Ascending aorta (tissue), 2 donors: ENCODE results near the gene DPYSL4. TPM values are rescaled to one million over a fixed set of nuclear protein-coding genes. Genes with fewer than 3 reads are reported as not detected.
"Not testable (repeated sequence)": the region's sequence is repeated elsewhere in the genome, so short reads cannot be mapped to it uniquely, and the experiment has no call there.

Experiments
- DNase-seq, 2 donors: peaks; one replicate each; pipeline ENCODE4 v3.0.0-alpha.2; 2019; ENCODE audit warnings: low spot score in 2 of 2
- H3K27ac ChIP-seq, 2 donors: fragments of 200-600 bp; sonication (generic); one replicate each; pipeline ENCODE4 v1.5.1; 2016 to 2017; ENCODE audit warnings: mild to moderate bottlenecking in 1 of 2
- H3K27me3 ChIP-seq: fragments of 200-600 bp; sonication (generic); one replicate; pipeline ENCODE4 v1.5.1; 2017
- H3K36me3 ChIP-seq, 2 donors: fragments of 200-600 bp; sonication (generic); one replicate each; pipeline ENCODE4 v1.5.1; 2016
- H3K4me1 ChIP-seq, 2 donors: fragments of 200-600 bp; sonication (generic); one replicate each; pipeline ENCODE4 v1.5.1; 2016 to 2017; ENCODE audit warnings: mild to moderate bottlenecking in 1 of 2
- H3K4me3 ChIP-seq, 2 donors: fragments of 200-600 bp; sonication (generic); one replicate each; pipeline ENCODE4 v1.5.1; 2016 to 2017; ENCODE audit warnings: mild to moderate bottlenecking in 1 of 2
- H3K9me3 ChIP-seq, 2 donors: fragments of 200-600 bp; sonication (generic); one replicate each; pipeline ENCODE4 v1.5.1; 2016
- intact Hi-C: fragments of 100-400 bp; cut with DNase I; formaldehyde crosslinking; loops from one replicate; pipeline ENCODE4 v1.15.1; 2023
- total RNA-seq: library from RNA; depleted of rRNA; stranded (reverse); fragments of >200 nt; gene quantifications from one replicate; pipeline ENCODE4 v1.1.0, GENCODE V29; 2016
- TF ChIP-seq, protein P1 (sequence below), 3 experiments: fragments of 200-600 bp in 2 of 3; fragments of 450-650 bp in 1 of 3; sonication (generic) in 2 of 3; IDR thresholded peaks; one replicate each; pipeline ENCODE4 v1.5.1; 2016 to 2019; ENCODE audit warnings: antibody characterized with exemption in 3 of 3, mild to moderate bottlenecking in 1 of 3, moderate library complexity in 1 of 3

DPYSL4 gene
- total RNA-seq, 1 donor from 2014 or later = not detected

DNA sequence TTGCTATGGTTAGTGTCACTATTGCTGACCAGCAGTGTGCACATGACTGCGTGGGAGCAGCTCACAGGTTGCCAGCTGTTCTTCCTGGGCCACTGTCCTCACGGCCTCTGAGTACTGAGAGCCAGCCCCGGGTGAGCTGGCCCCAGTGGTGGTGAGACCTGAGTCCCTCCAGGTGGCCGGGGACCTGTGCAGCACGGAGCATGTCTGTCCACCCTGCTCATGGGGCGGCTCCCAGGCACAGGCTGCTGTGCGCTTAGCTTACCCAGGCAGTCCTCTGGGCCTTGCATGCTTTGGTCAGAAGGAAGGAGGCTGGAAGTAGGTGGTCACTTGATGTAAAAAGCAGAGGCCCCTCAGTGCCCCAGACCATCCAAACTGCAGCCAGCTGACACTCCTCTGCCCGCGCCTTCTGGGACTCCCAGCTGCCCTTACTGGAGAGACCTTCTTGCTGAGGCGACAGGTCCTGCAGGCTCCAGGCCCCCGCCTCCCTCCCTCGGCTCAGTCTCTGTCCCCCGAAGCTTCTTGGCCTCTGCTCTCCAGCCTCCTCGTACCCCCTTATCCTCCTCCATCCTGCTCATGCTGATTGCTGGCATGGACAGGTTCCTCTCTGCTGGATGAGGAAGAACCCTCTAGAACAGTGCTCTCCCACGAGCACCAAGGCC, 30.9 kb upstream of the DPYSL4 start:
- intact Hi-C loops = no loop called here
- Histone ChIP-seq H3K4me3 (no peak overlapping the region), H3K9me3 (no peaks in the 10 kb centered on the region), H3K27me3 (no peaks in the 10 kb centered on the region), H3K36me3 (no peaks in the 10 kb centered on the region), H3K4me1 (no peaks in the 10 kb centered on the region), H3K27ac (no peak overlapping the region)
- TF ChIP-seq, protein P1, sequence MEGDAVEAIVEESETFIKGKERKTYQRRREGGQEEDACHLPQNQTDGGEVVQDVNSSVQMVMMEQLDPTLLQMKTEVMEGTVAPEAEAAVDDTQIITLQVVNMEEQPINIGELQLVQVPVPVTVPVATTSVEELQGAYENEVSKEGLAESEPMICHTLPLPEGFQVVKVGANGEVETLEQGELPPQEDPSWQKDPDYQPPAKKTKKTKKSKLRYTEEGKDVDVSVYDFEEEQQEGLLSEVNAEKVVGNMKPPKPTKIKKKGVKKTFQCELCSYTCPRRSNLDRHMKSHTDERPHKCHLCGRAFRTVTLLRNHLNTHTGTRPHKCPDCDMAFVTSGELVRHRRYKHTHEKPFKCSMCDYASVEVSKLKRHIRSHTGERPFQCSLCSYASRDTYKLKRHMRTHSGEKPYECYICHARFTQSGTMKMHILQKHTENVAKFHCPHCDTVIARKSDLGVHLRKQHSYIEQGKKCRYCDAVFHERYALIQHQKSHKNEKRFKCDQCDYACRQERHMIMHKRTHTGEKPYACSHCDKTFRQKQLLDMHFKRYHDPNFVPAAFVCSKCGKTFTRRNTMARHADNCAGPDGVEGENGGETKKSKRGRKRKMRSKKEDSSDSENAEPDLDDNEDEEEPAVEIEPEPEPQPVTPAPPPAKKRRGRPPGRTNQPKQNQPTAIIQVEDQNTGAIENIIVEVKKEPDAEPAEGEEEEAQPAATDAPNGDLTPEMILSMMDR (IDR thresholded peaks at IDR 0.05) = no peak
- no peak for DNase-seq

DNA sequence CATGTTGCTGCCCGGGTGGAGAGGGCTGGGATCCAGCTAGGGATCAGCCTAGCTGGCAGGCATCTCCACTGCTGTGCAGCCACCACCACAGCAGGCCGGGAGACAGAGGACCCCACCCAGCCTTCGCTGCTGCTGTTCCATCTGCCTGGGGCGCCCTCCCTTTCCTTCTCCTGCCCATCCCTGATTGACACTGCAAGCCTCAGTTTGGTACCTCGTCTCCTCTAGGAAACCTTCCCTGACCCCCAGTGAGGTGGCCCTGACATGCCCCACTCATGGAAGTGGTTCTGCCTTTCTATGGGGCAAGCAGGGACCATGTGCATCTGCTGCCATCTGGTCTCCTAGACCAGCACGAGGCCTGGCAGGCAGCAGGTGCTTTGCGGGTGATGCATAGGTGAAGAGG, 30.4 kb upstream of the DPYSL4 start:
- intact Hi-C loops = no loop called here
- TF ChIP-seq, protein P1 (IDR thresholded peaks at IDR 0.05) = no peak
- Histone ChIP-seq H3K27me3 (no peaks in the 10 kb centered on the region), H3K36me3 (no peaks in the 10 kb centered on the region), H3K27ac (no peak overlapping the region), H3K4me3 (no peak overlapping the region), H3K4me1 (no peaks in the 10 kb centered on the region), H3K9me3 (no peaks in the 10 kb centered on the region)
- DNase-seq = no peak

DNA sequence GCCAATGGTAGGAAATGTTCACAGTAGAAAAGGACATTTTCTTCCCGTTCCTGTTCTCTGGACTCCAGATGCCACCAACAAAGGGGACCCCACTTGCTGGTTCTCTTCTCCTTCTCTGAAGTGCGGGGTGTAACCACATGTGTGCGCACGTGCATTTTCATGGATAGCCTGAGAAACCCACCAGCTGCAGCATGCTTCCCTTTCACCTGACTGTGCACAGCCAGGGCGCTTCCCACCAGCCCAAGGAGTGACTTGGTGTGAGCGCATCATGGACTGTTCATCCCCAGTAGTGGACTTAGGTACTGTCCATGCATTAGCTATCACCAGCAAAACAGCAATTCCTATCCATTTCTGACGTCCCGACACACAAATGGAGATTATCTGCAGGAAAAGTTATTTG, 29.6 kb upstream of the DPYSL4 start:
- DNase-seq = no peak
- intact Hi-C loops = no loop called here
- Histone ChIP-seq H3K4me3 (no peak overlapping the region), H3K36me3 (no peaks in the 10 kb centered on the region), H3K4me1 (peaks cover 0 to 2% of the 10 kb centered on the region in 2 donors), H3K27ac (no peak overlapping the region), H3K27me3 (no peaks in the 10 kb centered on the region), H3K9me3 (no peaks in the 10 kb centered on the region)
- TF ChIP-seq, protein P1 (IDR thresholded peaks at IDR 0.05) = no peak

GRCh38 chr10:132158122-132158741, 28.5 kb upstream of the DPYSL4 start:
- Histone ChIP-seq H3K27ac (no peak overlapping the region), H3K36me3 (no peaks in the 10 kb centered on the region), H3K27me3 (no peaks in the 10 kb centered on the region), H3K9me3 (no peaks in the 10 kb centered on the region), H3K4me1 (peaks cover 0 to 3% of the 10 kb centered on the region in 2 donors), H3K4me3 (no peak overlapping the region)
- intact Hi-C loops = no loop called here
- DNase-seq = no peak
- TF ChIP-seq, protein P1 (IDR thresholded peaks at IDR 0.05) = no peak

GRCh38 chr10:132158823-132159222, 27.9 kb upstream of the DPYSL4 start:
- Histone ChIP-seq H3K4me1 (peaks cover 0 to 3% of the 10 kb centered on the region in 2 donors), H3K27ac (no peak overlapping the region), H3K4me3 (no peak overlapping the region), H3K27me3 (no peaks in the 10 kb centered on the region), H3K9me3 (no peaks in the 10 kb centered on the region), H3K36me3 (no peaks in the 10 kb centered on the region)
- TF ChIP-seq, protein P1 (IDR thresholded peaks at IDR 0.05) = no peak
- intact Hi-C loops = no loop called here
- DNase-seq = no peak

GRCh38 chr10:132159302-132160230, 27.2 kb upstream of the DPYSL4 start:
- intact Hi-C loops, H3K27ac ChIP-seq, DNase-seq, H3K4me3 ChIP-seq, H3K4me1 ChIP-seq, H3K9me3 ChIP-seq, H3K27me3 ChIP-seq, H3K36me3 ChIP-seq: not testable (repeated sequence)

DNA sequence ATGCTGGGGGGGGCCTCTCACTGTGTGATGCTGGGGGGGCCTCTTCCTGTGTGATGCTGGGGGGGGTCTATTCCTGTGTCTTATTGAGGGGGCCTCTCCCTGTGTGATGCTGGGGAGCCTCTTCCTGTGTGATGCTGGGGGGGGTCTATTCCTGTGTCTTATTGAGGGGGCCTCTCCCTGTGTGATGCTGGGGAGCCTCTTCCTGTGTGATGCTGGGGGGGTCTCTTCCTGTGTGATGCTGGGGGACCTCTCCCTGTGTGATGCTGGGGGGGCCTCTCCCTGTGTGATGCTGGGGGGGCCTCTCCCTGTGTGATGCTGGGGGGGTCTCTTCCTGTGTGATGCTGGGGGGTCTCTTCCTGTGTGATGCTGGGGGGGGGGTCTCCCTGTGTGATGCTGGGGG, 26.5 kb upstream of the DPYSL4 start:
- H3K4me3 ChIP-seq, H3K27me3 ChIP-seq, DNase-seq, H3K9me3 ChIP-seq, H3K4me1 ChIP-seq, H3K36me3 ChIP-seq, intact Hi-C loops, H3K27ac ChIP-seq: not testable (repeated sequence)

DNA sequence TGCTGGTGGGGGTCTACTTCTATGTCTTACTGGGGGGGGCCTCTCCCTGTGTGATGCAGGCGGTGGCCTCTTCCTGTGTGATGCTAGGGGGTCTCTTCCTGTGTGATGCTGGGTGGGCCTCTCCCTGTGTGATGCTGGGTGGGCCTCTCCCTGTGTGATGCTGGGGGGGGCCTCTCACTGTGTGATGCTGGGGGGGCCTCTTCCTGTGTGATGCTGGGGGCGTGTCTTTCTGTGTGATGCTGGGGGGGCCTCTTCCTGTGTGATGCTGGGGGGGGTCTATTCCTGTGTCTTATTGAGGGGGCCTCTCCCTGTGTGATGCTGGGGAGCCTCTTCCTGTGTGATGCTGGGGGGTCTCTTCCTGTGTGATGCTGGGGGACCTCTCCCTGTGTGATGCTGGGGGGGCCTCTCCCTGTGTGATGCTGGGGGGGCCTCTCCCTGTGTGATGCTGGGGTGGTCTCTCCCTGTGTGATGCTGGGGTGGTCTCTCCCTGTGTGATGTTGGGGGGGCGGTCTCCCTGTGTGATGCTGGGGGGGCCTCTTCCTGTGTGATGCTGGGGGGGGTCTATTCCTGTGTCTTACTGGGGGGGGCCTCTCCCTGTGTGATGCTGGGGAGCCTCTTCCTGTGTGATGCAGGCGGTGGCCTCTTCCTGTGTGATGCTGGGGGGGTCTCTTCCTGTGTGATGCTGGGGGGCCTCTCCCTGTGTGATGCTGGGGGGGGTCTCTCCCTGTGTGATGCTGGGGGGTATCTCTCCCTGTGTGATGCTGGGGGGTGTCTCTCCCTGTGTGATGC, 25.7 kb upstream of the DPYSL4 start:
- H3K4me3 ChIP-seq, intact Hi-C loops, H3K9me3 ChIP-seq, DNase-seq, H3K4me1 ChIP-seq, H3K27me3 ChIP-seq, H3K27ac ChIP-seq, H3K36me3 ChIP-seq: not testable (repeated sequence)
